ENCODE data around the gene EPHA3.
A peak's percentile ranks its signal among the peaks of the same experiment; 100 is the strongest.

The EPHA3 gene

GRCh38 chr3:89101251-89101650 lies 6.2 kb upstream of the EPHA3 start:
- Histone ChIP-seq H3K36me3 (ENCODE audit: control insufficient read depth in 5 of 5, insufficient read depth in 5 of 5, low read length in 5 of 5) (no peaks in the 10 kb centered on the region), H3K4me1 (ENCODE audit: control insufficient read depth in 5 of 5, insufficient read depth in 5 of 5, low read length in 5 of 5) (no peaks in the 10 kb centered on the region), H3K4me3 (ENCODE audit: low read depth in 1 of 5, low read length in 5 of 5) (no peak overlapping the region), H3K27me3 (ENCODE audit: control insufficient read depth in 5 of 5, insufficient read depth in 4 of 5, low read length in 5 of 5) (peaks cover 0 to 7% (median 0%) of the 10 kb centered on the region in 5 donors), H3K9me3 (ENCODE audit: control insufficient read depth in 5 of 5, low read length in 5 of 5) (no peaks in the 10 kb centered on the region), H3K9ac (ENCODE audit: low read length in 5 of 5) (no peak overlapping the region), H3K27ac (ENCODE audit: low read depth, low read length) (no peak overlapping the region)

DNA sequence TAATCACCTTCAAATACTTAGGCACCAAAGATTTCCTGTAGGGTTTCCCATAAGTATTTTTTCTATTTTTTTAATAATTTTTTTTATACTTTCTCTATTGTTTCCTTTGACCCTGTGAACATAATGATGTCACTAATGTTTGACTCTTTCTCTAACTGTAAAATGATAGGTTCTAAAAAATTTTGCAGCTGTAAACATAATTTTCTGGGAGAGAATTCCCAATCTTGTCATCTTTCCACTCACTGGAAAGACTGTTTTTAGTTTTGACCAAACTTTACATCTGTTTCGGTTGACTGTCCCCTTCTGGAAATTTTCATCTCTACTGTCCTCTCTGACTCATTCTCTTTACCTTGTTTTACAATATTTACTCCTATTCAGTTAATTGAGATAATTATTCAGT lies 5.5 kb upstream of the EPHA3 start:
- no peak overlapping the region for H3K9ac ChIP-seq (ENCODE audit: low read length in 5 of 5)
- no peak overlapping the region for H3K4me3 ChIP-seq (ENCODE audit: low read depth in 1 of 5, low read length in 5 of 5)
- H3K27me3 ChIP-seq (ENCODE audit: control insufficient read depth in 5 of 5, insufficient read depth in 4 of 5, low read length in 5 of 5) = peaks cover 0 to 11% (median 2%) of the 10 kb centered on the region in 5 donors
- H3K36me3 ChIP-seq (ENCODE audit: control insufficient read depth in 5 of 5, insufficient read depth in 5 of 5, low read length in 5 of 5) = no peaks in the 10 kb centered on the region
- H3K9me3 ChIP-seq (ENCODE audit: control insufficient read depth in 5 of 5, low read length in 5 of 5) = no peaks in the 10 kb centered on the region
- H3K4me1 ChIP-seq (ENCODE audit: control insufficient read depth in 5 of 5, insufficient read depth in 5 of 5, low read length in 5 of 5) = peaks cover 0 to under 1% (median 0%) of the 10 kb centered on the region in 5 donors
- no peak overlapping the region for H3K27ac ChIP-seq (ENCODE audit: low read depth, low read length)

- Histone ChIP-seq H3K9ac (ENCODE audit: low read length in 5 of 5) (no peak overlapping the region), H3K4me3 (ENCODE audit: low read depth in 1 of 5, low read length in 5 of 5) (peak overlapping the region in 1 of 5 donors; percentile 10), H3K27ac (ENCODE audit: low read depth, low read length) (no peak overlapping the region), H3K9me3 (ENCODE audit: control insufficient read depth in 5 of 5, low read length in 5 of 5) (no peaks in the 10 kb centered on the region), H3K36me3 (ENCODE audit: control insufficient read depth in 5 of 5, insufficient read depth in 5 of 5, low read length in 5 of 5) (no peaks in the 10 kb centered on the region), H3K27me3 (ENCODE audit: control insufficient read depth in 5 of 5, insufficient read depth in 4 of 5, low read length in 5 of 5) (peaks cover 5 to 24% (median 10%) of the 10 kb centered on the region in 5 donors), H3K4me1 (ENCODE audit: control insufficient read depth in 5 of 5, insufficient read depth in 5 of 5, low read length in 5 of 5) (peaks cover 6 to 13% (median 12%) of the 10 kb centered on the region in 5 donors)
Observed at GRCh38 chr3:89104499-89104898, 2.9 kb upstream of the EPHA3 start.

DNA sequence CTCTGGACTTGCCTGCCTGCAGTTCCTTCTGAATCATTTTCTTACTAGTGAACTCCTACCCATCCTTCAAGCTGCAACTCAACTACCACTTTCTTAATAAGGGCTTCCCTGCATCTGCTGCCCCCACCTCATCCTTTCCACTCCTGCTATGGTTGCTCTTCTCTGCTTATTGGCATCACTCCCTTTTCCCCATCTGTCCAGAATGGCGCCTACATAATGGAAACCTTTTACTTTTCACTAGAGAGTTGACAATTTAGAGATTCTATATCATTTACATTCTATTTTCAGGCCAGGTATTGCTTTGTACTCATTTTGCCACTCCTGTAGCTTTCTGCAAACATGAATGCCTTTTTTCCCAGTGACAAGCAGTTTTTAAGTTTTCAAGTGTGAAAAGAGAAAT lies 1.9 kb upstream of the EPHA3 start:
- peaks cover 5 to 24% (median 10%) of the 10 kb centered on the region in 5 donors for H3K27me3 ChIP-seq (ENCODE audit: control insufficient read depth in 5 of 5, insufficient read depth in 4 of 5, low read length in 5 of 5)
- peaks cover 6 to 13% (median 12%) of the 10 kb centered on the region in 5 donors for H3K4me1 ChIP-seq (ENCODE audit: control insufficient read depth in 5 of 5, insufficient read depth in 5 of 5, low read length in 5 of 5)
- H3K36me3 ChIP-seq (ENCODE audit: control insufficient read depth in 5 of 5, insufficient read depth in 5 of 5, low read length in 5 of 5) = no peaks in the 10 kb centered on the region
- H3K27ac ChIP-seq (ENCODE audit: low read depth, low read length) = no peak overlapping the region
- no peak overlapping the region for H3K4me3 ChIP-seq (ENCODE audit: low read depth in 1 of 5, low read length in 5 of 5)
- no peak overlapping the region for H3K9ac ChIP-seq (ENCODE audit: low read length in 5 of 5)
- no peaks in the 10 kb centered on the region for H3K9me3 ChIP-seq (ENCODE audit: control insufficient read depth in 5 of 5, low read length in 5 of 5)

DNA sequence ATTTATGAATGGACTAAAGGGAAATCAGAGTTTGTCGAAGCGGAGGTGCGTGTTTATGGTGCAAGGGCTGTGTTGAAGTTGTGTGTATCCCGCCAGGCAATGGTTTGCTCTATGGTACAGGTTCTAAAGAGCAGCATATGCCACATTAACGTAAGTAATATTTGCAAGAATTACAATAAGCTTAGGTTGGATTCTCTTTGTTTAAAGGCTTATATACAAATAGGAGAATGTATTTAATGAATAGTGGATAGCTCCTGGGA lies 800 bp downstream of the EPHA3 start:
- Histone ChIP-seq H3K9ac (ENCODE audit: low read length in 5 of 5) (no peak overlapping the region), H3K4me1 (ENCODE audit: control insufficient read depth in 5 of 5, insufficient read depth in 5 of 5, low read length in 5 of 5) (peaks cover 6 to 13% (median 12%) of the 10 kb centered on the region in 5 donors), H3K4me3 (ENCODE audit: low read depth in 1 of 5, low read length in 5 of 5) (peak overlapping the region; percentile 27 to 77 (median 67)), H3K9me3 (ENCODE audit: control insufficient read depth in 5 of 5, low read length in 5 of 5) (no peaks in the 10 kb centered on the region), H3K27ac (ENCODE audit: low read depth, low read length) (no peak overlapping the region), H3K27me3 (ENCODE audit: control insufficient read depth in 5 of 5, insufficient read depth in 4 of 5, low read length in 5 of 5) (peaks cover 5 to 24% (median 10%) of the 10 kb centered on the region in 5 donors), H3K36me3 (ENCODE audit: control insufficient read depth in 5 of 5, insufficient read depth in 5 of 5, low read length in 5 of 5) (no peaks in the 10 kb centered on the region)

GRCh38 chr3:89113344-89113743 lies 5.9 kb downstream of the EPHA3 start:
- Histone ChIP-seq H3K27ac (ENCODE audit: low read depth, low read length) (no peak overlapping the region), H3K4me3 (ENCODE audit: low read depth in 1 of 5, low read length in 5 of 5) (no peak overlapping the region), H3K4me1 (ENCODE audit: control insufficient read depth in 5 of 5, insufficient read depth in 5 of 5, low read length in 5 of 5) (peaks cover 0 to 10% (median 9%) of the 10 kb centered on the region in 5 donors), H3K27me3 (ENCODE audit: control insufficient read depth in 5 of 5, insufficient read depth in 4 of 5, low read length in 5 of 5) (peaks cover 0 to 6% (median 3%) of the 10 kb centered on the region in 5 donors), H3K9me3 (ENCODE audit: control insufficient read depth in 5 of 5, low read length in 5 of 5) (no peaks in the 10 kb centered on the region), H3K9ac (ENCODE audit: low read length in 5 of 5) (no peak overlapping the region), H3K36me3 (ENCODE audit: control insufficient read depth in 5 of 5, insufficient read depth in 5 of 5, low read length in 5 of 5) (no peaks in the 10 kb centered on the region)

DNA sequence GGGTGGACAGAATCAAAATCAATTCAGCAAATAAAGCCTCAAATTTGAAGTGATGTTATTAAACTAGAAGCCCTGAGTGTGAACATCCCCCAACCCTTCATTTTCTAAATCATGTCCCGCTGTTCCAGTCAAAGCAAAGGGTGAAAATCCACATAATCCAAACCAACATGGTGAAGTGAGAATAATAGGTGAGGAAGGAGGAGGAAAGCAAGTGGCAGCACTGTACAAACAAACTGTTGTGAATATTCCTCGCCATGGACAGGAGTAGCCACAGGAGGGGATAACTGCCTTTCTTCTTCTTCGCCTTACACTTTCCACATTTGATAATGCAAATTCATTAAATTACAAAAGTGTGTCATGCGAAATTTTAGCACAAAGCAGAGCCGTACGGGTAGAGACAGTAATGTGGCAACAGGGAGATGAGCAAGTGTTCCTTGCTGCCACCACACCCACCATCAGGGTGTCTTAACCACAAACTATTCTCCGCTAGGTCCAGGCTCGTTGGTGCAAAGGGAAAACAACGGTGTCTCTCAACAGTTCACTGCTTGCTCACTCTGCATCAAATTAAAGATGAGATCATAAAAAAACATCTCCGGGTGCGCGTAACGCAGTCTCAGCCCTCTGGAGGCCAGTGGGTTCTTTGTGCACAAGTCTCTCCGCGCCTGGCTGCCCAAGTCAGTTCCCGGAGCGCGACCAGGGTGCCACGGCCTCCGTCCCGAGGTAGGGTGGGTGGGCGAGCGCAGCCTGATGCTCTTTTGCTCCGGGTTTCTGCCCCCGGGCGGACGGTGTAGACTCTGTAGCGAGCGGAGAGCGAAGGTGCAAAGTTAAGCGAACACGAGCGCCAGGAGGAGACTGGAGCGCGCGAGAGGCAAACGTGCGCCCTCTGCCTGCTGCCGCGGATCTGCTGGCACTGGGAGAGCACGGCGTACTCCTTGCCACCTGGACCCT lies 6.7 kb downstream of the EPHA3 start:
- H3K36me3 ChIP-seq (ENCODE audit: control insufficient read depth in 5 of 5, insufficient read depth in 5 of 5, low read length in 5 of 5) = no peaks in the 10 kb centered on the region
- peak overlapping the region; percentile 54 to 71 (median 62) for H3K4me3 ChIP-seq (ENCODE audit: low read depth in 1 of 5, low read length in 5 of 5)
- H3K27ac ChIP-seq (ENCODE audit: low read depth, low read length) = peak overlapping the region; percentile 6
- H3K4me1 ChIP-seq (ENCODE audit: control insufficient read depth in 5 of 5, insufficient read depth in 5 of 5, low read length in 5 of 5) = peaks cover 0 to 10% (median 9%) of the 10 kb centered on the region in 5 donors
- H3K9me3 ChIP-seq (ENCODE audit: control insufficient read depth in 5 of 5, low read length in 5 of 5) = no peaks in the 10 kb centered on the region
- H3K27me3 ChIP-seq (ENCODE audit: control insufficient read depth in 5 of 5, insufficient read depth in 4 of 5, low read length in 5 of 5) = peaks cover 0 to 4% (median 2%) of the 10 kb centered on the region in 5 donors
- H3K9ac ChIP-seq (ENCODE audit: low read length in 5 of 5) = no peak overlapping the region

- Histone ChIP-seq H3K27me3 (ENCODE audit: control insufficient read depth in 5 of 5, insufficient read depth in 4 of 5, low read length in 5 of 5) (peaks cover 0 to 4% (median 2%) of the 10 kb centered on the region in 5 donors), H3K27ac (ENCODE audit: low read depth, low read length) (no peak overlapping the region), H3K4me1 (ENCODE audit: control insufficient read depth in 5 of 5, insufficient read depth in 5 of 5, low read length in 5 of 5) (peaks cover 0 to 10% (median 9%) of the 10 kb centered on the region in 5 donors), H3K9me3 (ENCODE audit: control insufficient read depth in 5 of 5, low read length in 5 of 5) (no peaks in the 10 kb centered on the region), H3K4me3 (ENCODE audit: low read depth in 1 of 5, low read length in 5 of 5) (peak overlapping the region in 4 of 5 donors; percentile 54 to 71 (median 66)), H3K9ac (ENCODE audit: low read length in 5 of 5) (no peak overlapping the region), H3K36me3 (ENCODE audit: control insufficient read depth in 5 of 5, insufficient read depth in 5 of 5, low read length in 5 of 5) (no peaks in the 10 kb centered on the region)
Observed at GRCh38 chr3:89114841-89115223, 7.4 kb downstream of the EPHA3 start.

DNA sequence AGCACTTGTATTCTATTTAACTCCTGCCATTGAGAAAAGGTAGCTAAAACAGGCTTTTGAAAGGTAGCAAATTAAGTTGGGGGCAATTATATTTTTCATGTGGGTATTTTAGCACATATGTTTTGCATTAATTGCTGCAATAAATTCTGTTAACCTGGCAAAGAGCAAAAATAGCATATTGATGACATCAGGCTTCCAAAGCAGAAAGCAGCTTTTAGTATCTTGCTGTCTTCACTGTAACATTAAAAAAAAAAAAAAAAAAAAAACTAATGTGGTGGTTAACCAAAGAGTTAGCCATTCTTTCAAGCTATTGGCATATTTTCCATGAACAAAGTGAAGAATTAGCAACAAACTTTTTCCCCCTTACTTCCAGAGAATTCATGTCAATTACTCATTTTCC lies 9.1 kb downstream of the EPHA3 start:
- no peak overlapping the region for H3K27ac ChIP-seq (ENCODE audit: low read depth, low read length)
- no peak overlapping the region for H3K9ac ChIP-seq (ENCODE audit: low read length in 5 of 5)

DNA sequence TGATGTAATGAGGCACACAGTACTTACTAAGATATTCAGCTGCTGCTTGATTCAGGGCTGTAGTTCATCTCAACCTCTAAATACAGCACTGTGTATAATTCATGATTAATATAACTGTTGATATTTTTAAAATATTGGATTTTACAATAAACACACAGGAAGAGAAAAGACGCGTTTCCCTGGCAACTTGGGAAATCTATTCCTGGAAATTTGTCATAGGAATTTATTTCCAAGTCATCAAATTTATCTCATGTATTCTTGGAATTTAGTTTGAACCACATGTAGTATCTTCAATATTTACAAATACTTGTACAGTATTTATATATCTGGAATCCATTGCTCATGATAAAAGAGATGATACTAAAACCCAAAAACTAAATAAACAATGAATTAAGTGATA lies 30.6 kb downstream of the EPHA3 start:
- Histone ChIP-seq H3K4me1 (ENCODE audit: control insufficient read depth in 5 of 5, insufficient read depth in 5 of 5, low read length in 5 of 5) (no peaks in the 10 kb centered on the region), H3K9ac (ENCODE audit: low read length in 5 of 5) (no peak overlapping the region), H3K4me3 (ENCODE audit: low read depth in 1 of 5, low read length in 5 of 5) (no peak overlapping the region), H3K9me3 (ENCODE audit: control insufficient read depth in 5 of 5, low read length in 5 of 5) (no peaks in the 10 kb centered on the region), H3K27me3 (ENCODE audit: control insufficient read depth in 5 of 5, insufficient read depth in 4 of 5, low read length in 5 of 5) (no peaks in the 10 kb centered on the region), H3K36me3 (ENCODE audit: control insufficient read depth in 5 of 5, insufficient read depth in 5 of 5, low read length in 5 of 5) (no peaks in the 10 kb centered on the region), H3K27ac (ENCODE audit: low read depth, low read length) (no peak overlapping the region)

More for the DNA sequence above, 9.1 kb downstream of the EPHA3 start:
- no peaks in the 10 kb centered on the region for H3K9me3 ChIP-seq (ENCODE audit: control insufficient read depth in 5 of 5, low read length in 5 of 5)
- H3K36me3 ChIP-seq (ENCODE audit: control insufficient read depth in 5 of 5, insufficient read depth in 5 of 5, low read length in 5 of 5) = no peaks in the 10 kb centered on the region
- peaks cover 0 to 10% (median 9%) of the 10 kb centered on the region in 5 donors for H3K4me1 ChIP-seq (ENCODE audit: control insufficient read depth in 5 of 5, insufficient read depth in 5 of 5, low read length in 5 of 5)
- peaks cover 0 to 4% (median 2%) of the 10 kb centered on the region in 5 donors for H3K27me3 ChIP-seq (ENCODE audit: control insufficient read depth in 5 of 5, insufficient read depth in 4 of 5, low read length in 5 of 5)
- H3K4me3 ChIP-seq (ENCODE audit: low read depth in 1 of 5, low read length in 5 of 5) = no peak overlapping the region
